GM18519 (cell line): ENCODE data around the gene CLCA4.

ENCODE experiments used
- ATAC-seq: cut with Tn5 transposase; IDR thresholded peaks from one replicate; pipeline ENCODE4 v1.9.1; 2021; ENCODE audit warnings: mild to moderate bottlenecking, moderate library complexity; ENCODE audit not compliant: unreplicated experiment, low FRiP score

The CLCA4 gene

DNA sequence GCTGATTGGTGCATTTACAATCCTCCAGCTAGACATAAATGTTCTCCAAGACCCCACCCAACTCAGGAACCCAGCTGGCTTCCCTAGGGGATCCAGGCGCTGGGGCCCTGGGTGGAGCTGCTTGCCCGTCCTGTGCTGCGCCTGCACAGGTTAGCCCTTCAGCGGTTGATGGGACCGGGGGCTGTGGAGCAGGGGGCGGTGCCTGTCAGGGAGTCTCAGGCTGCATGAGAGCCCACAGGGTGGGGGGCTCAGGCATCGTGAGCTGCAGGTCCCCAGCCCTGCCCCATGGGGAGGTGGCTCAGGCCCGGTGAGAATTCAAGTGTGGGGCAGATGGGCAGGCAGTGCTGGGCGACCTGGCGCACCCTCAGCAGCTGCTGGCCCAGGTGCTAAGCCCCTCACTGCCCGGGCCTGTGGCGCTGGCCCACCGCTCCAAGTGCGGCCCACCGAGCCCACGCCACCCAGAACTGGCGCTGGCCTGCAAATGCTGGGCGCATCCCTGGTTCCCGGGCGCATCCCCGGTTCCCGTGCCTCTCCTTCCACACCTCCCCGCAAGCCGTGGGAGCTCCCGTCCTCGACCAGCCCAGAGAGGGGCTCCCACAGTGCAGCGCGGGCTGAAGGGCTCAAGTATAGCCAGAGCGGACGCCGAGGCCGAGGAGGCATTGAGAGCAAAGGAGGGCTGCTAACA lies 23.1 kb upstream of the CLCA4 start:
- no peak for ATAC-seq

- ATAC-seq: no peak
Measured at GRCh38 chr1:86527306-86527705, 19.6 kb upstream of the CLCA4 start.

DNA sequence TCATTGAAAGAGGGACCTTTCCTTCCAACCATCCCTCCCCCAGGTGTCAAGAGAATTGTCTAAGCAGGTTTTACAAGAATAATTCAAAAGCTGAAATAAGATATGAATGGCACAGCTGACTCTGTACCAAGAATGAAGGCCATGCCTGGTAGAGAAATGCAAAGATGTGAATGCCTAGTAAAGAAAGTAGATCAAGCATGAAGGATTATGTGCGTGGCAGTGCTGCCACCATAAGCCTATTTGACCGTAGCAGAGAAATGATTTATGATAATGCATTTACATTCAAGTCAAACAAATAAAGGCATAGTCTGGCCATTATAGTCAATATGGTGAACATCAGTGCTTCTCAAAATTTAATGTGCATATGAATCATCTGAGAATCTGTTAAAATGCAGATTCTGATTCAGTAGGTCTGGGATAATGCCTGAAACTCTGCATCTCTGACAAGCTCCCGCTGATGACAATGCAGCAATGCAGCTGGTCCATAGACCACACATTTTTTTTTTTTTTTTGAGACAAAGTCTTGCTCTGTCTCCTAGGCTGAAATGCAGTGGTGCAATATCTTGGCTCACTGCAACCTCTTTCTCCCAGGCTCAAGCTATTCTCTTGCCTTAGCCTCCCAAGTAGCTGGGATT lies 16.6 kb upstream of the CLCA4 start:
- no peak for ATAC-seq

DNA sequence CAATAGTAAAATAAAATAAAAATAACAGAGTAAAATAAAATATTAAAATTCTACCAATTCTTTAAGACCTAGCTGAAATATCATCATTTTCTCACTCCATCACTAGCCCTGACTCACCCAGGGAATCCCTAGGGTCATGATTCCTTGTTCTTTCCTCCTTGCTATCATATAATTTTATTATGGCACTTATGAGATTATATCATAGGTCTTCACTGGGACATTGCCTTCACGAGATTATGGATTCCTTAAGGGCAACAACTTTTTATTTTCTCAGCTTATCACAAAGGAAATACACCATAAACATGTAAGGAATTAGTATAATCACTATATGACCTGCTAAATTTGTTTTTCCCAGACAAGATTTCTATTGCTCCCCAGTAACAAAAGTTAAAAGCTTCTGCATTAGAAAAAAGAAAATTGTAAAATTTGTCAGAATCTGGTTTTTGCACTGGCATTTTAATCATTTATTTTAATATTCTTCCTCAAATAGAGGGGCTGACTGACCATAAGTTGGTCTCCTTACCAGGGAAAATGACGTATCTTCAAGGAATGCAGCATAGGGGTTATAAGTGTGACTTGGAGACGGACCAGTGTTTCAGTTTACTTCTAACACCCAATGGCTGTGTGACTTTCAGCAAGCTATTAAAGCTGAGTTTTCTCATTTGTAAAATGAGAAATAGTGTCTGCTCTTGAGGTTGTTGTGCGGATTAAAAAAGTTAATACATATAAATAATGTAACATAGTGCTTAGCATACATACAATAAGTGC lies 8.8 kb upstream of the CLCA4 start:
- ATAC-seq: no peak

DNA sequence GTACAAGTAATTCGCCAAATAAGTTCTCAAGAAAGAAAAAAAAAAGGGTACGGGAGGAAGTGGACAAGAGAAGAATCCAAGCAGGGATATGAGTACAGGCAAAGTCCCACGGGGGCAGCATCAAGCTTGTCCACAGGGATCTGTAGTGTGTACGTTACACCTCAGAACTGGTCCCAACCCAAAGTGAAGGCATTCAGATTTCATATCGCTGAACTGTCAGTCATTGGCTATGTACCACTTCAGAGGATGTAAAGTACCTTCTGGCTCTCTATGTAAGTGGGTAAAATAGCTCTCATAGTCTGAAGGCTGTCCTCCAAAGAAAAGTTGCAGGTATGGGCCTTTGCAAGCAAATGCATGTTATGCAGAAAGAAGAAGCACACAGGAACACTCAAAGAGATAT lies 8.1 kb upstream of the CLCA4 start:
- ATAC-seq: no peak

- no peak for ATAC-seq
Measured at GRCh38 chr1:86541859-86542258, 5.0 kb upstream of the CLCA4 start.

DNA sequence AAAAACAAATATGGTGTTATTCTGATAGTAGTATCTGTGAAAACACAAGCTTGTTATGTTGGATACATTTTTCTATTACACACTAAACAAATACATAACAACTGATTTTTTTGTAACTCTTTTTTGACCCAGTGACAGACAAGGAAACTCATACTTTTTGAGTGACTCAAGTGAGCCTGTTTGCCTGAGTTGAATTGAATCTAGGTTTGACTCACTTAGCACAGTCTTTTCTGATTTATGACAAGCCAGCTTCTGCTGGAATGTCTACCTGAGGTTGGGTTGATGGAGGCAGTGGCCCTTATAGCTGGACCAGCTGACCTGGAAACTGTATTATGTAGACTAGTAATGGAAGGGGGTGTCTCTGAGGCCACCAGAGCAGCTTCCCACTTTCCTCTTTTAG lies 4.2 kb upstream of the CLCA4 start:
- ATAC-seq: no peak

GRCh38 chr1:86548839-86549238 lies 2.0 kb downstream of the CLCA4 start:
- no peak for ATAC-seq

- ATAC-seq: no peak
Measured at GRCh38 chr1:86551305-86551704, 4.4 kb downstream of the CLCA4 start.

DNA sequence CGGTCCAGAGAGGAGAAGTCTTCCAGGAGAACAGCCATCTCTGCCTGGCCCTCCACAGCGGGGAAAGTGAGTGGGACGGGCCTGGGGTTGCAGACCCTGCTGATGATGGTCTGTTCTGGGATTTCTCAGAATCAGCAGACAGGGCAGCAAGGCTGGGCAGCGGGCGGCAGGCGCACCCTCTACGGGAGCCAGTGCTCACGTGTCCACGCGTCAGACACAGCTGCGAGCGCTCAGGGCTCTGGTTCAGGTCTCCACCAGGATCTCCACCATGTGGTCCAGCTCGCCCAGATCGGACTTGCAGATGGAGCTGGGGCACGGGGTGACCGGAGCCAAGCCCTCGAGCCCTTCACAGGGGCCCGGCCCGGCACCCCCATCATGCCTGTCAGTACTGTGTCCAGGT lies 5.5 kb downstream of the CLCA4 start:
- no peak for ATAC-seq

DNA sequence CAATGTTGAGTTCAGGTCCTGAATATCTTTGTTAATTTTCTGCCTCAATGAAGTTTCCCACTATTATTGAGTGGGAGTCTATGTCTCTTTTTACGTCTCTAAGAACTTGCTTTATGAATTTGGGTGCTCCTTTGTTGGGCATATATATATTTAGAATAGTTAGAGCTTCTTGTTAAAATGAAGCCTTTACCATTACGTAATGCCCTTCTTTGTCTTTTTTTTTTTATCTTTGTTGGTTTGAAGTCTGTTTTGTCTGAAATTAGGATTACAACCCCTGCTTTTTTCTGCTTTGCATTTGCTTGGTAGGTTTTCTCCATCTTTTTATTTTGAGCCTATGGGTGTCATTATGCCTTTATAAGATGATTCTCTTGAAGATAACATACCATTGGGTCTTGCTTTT lies 10.9 kb downstream of the CLCA4 start:
- ATAC-seq: no peak

DNA sequence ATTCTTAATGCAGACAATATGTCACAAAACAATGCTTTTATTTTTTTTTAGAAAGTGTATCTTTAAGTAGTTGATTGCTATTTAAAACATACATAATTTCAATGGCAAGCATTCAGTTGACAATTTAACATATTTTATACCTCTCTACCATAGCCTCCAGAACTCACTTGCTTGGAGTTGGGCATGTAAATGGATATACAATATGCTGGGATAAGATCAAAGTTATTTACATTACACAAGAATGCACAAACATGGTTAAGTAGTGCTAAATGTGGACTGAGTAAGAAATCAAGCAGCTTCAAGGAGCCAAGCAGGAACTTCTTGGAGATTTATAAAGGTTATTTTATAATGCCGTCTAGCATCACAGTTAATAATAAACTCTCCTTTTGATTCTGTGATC lies 17.0 kb downstream of the CLCA4 start:
- ATAC-seq: no peak

DNA sequence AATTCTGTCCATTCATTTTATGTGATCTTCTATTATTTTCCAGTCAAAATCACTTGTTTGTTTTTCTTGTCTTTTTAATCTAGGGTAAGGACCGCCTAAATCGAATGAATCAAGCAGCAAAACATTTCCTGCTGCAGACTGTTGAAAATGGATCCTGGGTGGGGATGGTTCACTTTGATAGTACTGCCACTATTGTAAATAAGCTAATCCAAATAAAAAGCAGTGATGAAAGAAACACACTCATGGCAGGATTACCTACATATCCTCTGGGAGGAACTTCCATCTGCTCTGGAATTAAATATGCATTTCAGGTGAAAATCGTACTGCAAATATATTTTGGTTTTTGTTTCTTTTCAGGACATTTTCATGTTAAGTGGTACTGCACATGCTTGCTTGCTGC lies 20.5 kb downstream of the CLCA4 start:
- no peak for ATAC-seq

DNA sequence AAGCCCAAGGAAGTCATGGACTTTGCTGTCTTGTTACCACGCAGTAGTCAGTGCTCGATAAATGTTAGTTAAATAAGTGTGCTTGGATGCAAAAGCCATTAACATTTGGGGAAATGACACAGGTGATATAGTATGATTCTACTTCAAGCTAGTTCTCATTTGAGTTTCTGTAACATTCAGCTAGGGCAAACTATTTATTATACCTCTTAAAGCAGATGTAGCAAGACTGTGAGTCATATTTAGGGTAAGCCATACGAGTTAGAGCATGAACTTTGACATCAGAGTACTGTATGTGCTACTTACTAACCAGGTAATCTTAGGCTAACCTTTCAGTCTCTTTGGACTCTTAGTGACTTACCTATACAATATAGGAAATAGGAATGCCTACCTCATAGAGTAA lies 21.0 kb downstream of the CLCA4 start:
- no peak for ATAC-seq

DNA sequence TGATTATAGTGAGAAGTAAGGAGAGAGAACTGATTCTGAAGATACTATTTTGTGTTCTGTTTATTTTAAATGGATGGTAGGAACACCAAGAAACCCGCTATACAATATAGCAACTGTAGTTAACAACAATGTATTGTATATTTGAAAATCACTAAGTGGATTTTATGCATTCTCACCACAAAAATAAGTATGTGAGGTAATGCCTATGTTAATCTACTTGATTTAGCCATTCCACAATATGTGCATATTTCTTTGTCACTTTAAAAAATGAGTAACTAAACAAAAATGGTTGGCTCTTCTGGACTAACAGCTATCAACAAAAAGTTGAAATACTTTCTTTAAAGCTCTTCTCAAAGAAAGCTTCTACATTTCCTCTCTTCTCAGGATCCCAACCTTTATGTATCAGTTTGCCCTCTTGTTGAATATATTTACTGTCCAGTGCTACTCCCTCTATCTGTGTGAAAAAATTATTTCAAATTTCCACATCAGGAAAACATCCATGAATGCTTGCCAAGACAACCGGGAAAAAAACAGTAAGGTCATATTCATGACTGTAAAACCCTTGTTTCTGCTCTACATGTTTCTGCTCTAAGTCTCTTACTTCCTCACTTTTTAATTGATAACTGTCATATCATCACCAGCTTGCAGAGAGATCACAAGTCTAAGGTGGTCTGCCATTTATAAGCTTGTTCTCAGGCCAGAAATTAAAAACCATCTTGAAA lies 27.0 kb downstream of the CLCA4 start:
- ATAC-seq: no peak

DNA sequence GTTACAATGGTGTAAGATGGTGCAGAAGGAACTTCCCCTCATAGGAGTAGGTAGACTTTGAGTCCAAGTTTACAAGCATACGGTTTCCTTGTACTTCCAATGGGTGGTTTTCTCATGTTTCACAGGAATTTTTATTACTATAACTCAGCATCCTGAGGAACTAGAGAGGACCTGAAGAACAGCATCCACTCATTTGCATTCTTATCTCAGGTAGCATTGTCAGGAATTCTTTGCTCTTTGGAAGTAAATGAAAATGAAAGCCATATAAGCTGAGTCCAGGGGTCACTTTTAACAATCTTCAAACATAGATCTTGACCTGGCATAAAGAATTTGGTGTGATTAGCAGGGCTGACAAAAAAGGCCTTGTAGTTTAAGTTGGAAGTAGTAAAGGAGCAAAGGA lies 34.4 kb downstream of the CLCA4 start:
- ATAC-seq: no peak

- ATAC-seq: no peak
Measured at GRCh38 chr1:86582161-86582560, 35.3 kb downstream of the CLCA4 start.

DNA sequence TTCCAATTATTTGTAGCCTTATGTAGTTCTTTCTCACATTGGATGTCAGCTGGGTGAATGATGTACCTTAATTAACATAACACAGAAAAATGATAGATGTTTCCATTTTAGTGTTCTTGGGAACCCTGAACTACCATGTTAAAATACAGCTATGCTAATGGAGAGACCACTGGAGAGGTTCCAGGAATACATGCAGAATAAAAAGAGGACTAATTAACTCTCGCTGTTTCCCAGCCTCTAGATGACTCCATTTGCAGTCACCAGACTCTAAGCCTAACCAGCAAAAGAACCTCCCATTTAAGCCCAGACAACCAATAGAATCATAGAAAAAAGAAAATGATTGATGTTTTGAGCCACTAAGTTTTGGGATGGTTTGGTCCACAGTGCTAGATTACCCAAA lies 36.2 kb downstream of the CLCA4 start:
- no peak for ATAC-seq

DNA sequence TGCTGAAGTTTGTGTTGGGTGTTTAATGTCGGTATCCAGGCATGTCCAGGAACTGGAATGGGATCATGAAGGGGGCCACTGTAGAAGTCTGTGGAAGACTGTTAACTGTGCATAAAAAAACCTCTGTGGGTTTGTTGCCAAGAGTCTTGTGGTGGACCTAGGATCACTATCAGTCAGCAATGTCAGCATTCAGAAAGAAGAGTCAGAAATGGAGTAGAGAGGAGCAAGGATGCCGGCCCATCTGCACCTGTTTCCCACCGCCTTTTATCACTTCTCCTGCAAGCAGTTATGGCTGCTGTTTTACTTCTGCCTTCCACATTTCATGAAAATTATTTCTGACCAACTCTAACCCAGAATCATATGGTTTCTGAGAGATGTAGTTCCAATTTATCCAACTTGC lies 36.7 kb downstream of the CLCA4 start:
- ATAC-seq: no peak

GRCh38 chr1:86594284-86594770 lies 47.4 kb downstream of the CLCA4 start:
- ATAC-seq: no peak

DNA sequence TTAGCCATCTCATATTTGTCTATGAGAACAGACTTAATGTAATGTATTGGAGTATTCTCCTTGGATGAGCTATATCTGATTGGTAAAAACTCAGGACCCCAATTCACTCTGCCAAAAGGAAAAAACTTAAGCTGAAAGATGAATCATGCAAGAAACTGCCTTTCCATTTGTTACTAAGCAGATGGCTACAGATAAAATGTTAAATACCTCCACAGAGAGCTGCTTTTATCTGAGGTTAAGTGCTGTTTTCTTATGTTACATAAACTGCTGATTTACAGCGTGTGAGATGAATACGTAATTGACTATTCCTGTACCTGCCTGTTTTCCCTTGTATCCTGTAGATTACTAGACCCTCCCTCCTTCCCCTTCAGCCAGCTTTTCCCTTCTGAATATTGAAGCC lies 49.3 kb downstream of the CLCA4 start:
- ATAC-seq: no peak
